Activated T-cell treated with anti-CD3 and anti-CD28 coated beads for 4 hours (primary cell): Measurements from ENCODE around the gene MED16.
"Not testable (repeated sequence)": the region's sequence is repeated elsewhere in the genome, so short reads cannot be mapped to it uniquely, and the experiment has no call there.

Experiments
- DNase-seq: peaks from one replicate; pipeline ENCODE4 v3.0.0-alpha.2; 2020

The MED16 gene

DNA sequence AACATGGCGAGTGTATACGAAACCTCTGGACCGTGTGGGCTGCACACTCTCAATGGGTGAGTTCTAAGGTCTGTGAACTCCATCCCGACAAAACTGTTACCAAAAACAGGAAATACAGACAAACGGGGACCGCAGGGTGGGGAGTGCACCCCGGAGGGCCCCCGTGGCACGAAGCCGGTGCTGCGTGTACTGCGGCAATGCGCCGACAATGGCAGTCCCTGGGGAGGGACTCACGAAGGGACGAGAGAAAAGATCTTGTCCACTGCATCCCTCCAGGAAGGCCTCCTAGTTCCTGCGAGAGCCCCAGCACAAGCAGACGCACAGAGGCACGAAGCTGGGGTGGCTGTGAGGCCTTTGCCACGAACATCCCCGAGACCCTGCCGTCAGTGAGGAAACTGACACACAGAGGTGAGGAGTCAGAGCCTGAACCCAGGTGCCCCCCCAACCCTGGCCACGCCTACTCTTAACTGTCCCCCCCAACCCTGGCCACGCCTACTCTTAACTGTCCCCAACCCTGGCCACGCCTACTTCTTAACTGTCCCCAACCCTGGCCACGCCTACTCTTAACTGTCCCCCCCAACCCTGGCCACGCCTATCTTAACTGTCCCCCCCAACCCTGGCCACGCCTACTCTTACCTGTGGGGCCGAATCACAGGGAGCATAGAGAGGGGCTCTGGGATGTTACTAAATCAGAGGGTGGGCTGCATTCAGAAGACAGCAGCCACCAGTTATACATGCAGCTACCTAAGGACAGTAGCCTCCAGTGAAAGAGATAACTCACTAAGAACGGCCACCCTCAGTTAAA, 4.2 kb downstream of the MED16 start:
- no peak for DNase-seq

DNA sequence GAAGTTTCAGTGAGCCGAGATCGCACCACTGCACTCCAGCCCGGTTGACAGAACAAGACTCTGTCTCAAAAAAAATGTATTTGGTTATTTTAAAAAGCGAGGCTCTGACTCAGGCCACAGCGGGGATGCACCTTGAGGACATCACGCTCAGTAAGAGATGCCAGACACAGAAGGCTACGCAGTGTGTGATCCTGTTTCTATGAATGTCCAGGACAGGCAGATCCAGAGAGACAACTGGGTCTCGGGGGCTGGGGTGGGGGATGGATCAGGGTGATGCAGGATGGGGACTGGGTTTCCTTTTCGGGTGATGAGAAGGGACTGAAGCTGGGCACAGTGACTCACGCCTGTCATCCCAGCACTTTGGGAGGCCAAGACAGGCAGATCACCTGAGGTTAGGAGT, 5.4 kb downstream of the MED16 start:
- no peak for DNase-seq

- DNase-seq = no peak
These were observed 5.9 kb downstream of the MED16 start for GRCh38 chr19:887072-887471.

DNA sequence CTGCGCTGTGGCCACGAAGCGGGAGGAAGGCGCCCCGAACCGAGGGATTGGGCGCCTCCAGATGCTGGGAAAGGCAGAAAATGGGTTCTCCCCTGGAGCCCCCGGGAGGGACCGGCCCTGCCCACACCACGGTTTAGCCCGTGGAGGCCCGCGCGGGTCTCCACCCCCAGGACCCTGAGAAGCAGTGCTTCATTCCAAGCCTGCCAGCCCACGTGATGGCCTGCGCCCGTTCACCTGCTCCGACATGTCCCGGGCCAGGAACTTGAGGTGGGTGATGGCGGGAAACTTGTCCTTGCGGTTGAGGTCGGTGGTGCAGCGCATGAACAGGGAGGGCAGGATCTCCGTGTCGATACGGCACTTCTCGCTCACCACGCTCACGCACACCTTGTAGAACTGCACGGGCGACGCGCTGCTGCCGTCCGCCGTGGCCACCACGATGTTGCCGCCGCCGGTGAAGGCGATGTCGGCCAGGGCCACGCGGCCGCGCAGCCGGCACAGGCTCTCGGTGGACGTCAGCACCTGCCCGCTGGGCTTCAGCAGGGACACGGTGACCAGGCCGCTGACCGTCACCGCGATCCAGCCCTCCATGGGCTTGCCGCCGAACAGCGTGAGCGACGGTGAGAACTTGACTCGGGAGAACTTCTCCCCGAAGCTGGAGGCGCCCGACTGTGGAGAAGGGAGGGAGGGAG, 7.3 kb downstream of the MED16 start:
- no peak for DNase-seq

DNA sequence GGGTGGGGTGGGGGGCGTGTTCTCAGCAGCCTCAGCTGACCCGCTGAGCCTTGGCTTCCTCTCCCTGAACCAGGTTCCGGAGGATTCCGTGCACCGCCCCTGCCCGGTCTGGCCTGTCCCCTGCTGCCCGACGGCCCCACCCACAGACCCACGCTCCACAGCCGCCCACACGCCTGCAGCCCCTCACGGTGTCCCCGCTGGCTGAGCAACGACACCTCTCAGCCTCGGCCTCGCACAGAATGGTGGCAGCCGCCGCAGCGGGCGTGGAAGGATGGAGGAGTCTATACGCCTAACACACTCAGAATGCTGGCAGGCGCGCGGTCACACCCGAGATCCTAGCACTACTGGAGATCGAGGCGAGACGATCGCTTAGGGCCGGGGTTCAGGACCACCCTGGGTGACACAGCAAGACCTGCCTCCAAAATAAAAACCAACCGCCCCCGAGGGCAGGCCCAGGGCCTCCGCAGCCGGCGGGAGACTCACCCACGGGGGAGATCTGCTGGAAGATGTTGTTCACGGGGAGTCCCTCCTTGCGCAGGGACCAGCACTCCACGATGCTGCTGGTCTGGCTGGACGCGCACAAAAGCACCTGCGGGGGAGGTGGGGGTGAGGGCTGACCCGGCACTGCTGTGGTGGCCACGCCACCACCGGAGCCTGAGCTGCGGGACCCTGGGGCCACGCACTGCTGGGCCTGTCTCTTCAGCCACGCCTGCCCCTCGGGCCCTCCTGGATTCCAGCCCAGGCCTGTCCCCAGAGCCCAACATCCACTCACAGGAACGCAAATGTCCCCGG, 8.4 kb downstream of the MED16 start:
- no peak for DNase-seq

DNA sequence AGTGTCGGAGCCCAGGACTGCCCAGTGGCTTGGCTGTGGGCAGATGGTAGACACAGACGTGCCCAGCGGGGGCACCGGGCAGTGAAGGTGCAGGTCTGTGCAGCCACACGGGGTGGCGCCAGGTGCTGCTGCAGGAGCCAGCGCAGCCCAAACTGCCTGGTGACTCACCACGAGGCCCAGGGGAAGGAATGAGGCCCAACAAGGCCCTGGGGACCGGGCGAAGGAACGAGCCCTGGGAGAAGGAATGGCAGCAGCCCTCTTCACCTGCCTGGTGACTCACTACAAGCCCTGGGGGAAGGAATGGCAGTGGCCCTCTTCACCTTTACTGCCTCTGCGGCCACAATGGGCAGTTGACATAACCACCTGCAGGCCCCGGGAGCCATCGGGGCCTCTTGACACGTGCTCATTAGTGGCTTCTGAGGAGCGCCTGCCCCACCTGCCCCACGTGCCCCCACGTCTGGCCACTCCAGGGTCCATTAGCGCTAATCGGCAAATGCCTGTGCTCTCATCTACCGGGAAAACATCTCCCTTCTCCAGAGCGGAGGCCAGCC, 9.3 kb downstream of the MED16 start:
- DNase-seq = no peak

DNA sequence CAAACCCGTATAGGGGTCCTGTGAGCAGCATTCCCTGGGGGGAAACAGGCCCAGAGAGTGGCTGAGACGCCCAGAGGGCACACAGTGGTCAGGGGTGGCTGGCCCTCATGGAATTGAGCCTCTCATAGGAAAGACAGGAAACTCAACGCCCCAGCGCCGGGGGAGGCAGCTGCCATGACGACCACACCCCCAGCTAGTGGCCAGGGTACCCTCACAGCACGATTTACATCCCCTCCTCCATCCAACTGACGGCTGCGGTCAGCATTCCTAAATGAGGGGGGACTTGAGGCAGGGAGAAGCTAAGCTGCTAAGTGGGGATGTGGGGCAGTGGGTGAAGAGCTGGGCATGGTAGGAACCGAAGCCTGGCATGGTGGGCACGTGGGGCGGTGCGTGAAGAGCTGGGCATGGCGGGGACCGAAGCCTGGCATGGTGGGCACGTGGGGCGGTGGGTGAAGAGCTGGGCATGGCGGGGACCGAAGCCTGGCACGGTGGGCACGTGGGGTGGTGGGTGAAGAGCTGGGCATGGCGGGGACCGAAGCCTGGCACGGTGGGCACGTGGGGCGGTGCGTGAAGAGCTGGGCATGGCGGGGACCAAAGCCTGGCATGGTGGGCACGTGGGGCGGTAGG, 10.0 kb downstream of the MED16 start:
- no peak for DNase-seq

GRCh38 chr19:881385-882071, 11.5 kb downstream of the MED16 start:
- DNase-seq = no peak

DNA sequence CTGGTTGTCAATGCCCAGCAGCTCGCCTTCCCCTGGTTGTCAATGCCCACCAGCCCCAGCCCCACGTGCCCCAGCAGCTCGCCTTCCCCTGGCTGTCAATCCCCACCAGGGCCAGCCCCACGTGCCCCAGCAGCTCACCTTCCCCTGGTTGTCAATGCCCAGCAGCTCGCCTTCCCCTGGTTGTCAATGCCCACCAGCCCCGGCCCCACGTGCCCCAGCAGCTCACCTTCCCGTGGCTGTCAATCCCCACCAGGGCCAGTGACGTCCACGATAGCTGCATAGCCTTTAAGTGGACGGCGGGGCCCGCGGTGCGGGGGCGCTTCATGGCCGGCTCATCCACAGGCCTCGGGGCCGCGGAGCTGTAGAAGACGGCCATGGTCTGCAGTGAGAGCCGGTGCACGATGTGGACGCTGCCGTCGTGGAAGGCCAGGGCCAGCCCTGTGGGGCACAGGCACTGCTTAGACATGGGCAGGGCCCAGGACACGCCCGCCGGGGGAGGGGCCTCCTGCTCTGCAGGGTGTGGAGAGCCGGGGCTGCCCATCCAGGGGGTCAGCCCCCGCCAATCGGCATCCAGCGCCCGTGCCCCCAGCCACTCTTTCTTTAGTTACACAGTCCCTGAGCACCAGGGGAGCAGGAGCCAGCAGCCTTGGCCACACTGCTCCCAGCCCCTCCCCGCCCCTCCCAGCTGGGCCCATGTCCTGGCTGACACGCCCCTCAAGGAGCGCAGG, 13.1 kb downstream of the MED16 start:
- DNase-seq = no peak

DNA sequence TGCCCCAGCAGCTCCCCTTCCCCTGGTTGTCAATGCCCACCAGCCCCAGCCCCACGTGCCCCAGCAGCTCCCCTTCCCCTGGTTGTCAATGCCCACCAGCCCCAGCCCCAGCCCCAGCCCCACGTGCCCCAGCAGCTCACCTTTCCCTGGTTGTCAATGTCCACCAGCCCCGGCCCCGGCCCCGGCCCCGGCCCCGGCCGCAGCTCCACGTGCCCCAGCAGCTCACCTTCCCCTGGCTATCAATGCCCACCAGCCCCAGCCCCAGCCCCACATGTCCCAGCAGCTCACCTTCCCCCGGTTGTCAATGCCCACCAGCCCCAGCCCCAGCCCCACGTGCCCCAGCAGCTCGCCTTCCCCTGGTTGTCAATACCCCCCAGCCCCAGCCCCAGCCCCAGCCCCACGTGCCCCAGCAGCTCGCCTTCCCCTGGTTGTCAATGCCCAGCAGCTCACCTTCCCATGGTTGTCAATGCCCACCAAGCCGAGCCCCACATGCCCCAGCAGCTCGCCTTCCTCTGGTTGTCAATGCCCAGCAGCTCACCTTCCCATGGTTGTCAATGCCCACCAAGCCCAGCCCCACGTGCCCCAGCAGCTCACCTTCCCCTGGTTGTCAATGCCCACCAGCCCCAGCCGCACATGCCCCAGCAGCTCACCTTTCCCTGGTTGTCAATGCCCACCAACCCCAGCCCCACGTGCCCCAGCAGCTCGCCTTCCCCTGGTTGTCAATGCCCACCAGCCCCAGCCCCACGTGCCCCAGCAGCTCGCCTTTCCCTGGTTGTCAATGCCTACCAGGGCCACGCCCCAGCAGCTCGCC, 14.0 kb downstream of the MED16 start:
- DNase-seq = not testable (repeated sequence)

GRCh38 chr19:877992-878660, 14.9 kb downstream of the MED16 start:
- not testable (repeated sequence) for DNase-seq

DNA sequence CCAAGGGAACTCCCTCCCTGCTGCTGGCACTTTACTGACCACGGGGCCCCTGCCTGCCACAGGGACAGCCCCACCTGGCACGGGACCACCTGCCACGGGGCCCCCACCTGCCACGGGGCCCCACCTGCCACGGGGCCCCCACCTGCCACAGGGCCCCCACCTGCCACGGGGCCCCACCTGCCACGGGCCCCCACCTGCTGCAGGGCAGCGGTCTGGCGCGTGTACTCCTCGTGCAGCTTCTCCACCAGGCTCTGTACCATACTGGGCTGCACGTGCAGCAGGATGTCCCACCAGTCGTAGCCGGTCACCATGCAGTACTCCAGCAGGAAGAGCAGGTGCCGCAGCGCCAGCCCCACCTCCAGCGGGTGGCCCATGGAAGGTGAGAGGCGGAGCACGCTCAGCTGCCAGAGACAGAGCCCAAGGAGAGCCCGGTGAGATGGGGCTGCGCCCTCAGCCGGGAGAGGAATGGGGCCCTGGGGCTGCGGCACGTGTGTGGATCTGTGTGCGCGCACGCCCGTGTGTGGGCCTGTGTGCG, 16.1 kb downstream of the MED16 start:
- no peak for DNase-seq

DNA sequence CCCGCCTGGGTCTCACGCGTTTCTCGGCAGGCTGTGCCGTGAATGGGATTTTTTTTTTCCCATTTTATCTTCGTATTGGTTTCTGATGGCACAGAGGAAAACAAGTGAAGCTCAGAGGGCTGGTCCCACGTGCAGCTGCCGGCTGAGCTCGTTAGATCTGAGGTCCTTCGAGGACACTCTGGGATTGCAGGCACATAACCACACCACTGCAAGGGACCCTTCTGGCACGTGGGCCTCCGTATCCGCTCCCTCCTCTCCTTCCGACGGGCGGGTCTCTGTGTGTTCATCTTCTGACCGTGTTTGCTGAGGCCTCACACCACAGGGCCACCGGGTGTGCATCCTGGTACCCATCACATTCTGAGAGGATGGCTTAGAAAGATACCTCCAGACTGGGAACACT, 16.9 kb downstream of the MED16 start:
- no peak for DNase-seq

DNA sequence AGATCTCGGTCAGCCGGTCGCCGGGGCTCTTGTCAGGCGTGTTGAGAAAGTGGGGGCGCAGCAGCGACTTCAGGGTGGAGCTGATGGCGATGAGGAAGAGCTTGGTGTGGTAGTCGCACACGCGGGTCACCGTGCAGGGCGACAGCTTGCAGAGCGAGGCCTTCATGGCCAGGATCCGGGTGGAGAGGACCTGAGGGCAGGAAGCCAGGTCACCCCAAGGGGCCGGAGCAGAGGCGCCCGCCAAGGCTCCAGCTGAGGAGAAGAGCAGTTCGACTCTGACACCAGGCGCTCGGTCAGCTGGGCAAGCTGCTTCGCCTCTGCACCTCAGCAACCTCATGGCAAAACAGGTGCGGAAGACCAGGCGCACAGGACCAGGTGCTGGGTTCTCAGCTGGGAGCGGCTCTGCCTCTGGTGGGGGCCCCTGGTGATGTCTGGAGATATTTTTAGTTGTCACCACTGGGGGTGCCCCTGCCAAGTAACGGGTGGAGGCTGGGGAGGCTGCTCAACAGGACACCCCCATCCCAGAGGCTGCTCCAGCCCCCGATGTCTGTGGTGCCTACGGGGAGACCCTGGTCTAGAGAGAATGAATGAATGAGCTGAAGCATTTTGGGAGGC, 17.6 kb downstream of the MED16 start:
- DNase-seq = no peak

- DNase-seq = no peak
These were observed 19.4 kb downstream of the MED16 start for GRCh38 chr19:873561-874041.

GRCh38 chr19:873084-873483, 19.9 kb downstream of the MED16 start:
- DNase-seq = peak; percentile 45

- DNase-seq = peak; percentile 66
These were observed 20.6 kb downstream of the MED16 start for GRCh38 chr19:872266-872951.

DNA sequence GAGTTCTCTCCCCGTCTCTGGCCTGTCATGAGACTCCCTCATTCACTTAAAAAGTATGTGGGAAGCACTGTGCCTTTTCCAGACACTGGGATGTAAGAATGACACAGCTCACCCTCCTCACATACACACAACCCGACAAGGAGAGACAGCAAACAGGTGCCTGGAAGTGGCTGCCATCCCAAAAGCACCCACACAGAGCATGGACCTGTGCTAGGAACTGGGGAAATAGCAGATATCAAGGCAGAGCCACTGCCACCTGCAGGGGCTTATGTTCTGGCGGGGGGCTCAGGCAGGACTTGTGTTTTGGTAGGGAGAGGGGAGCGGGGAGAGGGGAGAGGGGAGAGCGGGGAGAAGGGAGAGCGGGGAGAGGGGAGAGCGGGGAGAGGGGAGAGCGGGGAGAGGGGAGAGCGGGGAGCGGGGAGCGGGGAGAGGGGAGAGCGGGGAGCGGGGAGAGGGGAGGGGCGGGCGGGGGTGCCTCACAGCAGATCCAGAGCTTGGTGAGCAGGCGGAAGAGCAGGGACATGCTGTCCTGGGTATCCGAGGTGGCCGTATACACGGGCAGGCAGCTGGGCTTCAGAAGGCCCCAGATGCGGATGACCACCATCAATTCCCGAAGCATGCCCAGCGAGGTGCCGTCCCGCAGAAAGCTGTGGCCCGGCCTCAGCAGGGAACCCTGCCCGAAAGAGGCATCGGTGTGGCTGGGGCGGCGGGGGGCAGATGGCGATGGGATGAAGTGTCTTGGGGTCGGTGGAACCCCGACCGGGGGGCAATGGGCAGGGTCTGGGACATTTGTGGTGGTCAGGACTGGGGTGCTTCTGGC, 21.3 kb downstream of the MED16 start:
- no peak for DNase-seq
